Stimulated activated CD4-positive, alpha-beta T cell treated with anti-CD3 and anti-CD28 coated beads, Interleukin-2, amount 100 ng/mL, for 24 hours (primary cell): Measurements from ENCODE around the gene PCYT2.
"Not testable (repeated sequence)": the region's sequence is repeated elsewhere in the genome, so short reads cannot be mapped to it uniquely, and the experiment has no call there.

Source experiments
- DNase-seq, 2 donors: peaks; one replicate each; pipeline ENCODE4 v3.0.0-alpha.2; 2020

The PCYT2 gene

GRCh38 chr17:81926451-81927151, 15.4 kb upstream of the PCYT2 start:
- DNase-seq, result peak; percentile 73

GRCh38 chr17:81925860-81926450, 14.8 kb upstream of the PCYT2 start:
- no peak for DNase-seq

GRCh38 chr17:81924557-81925532, 13.6 kb upstream of the PCYT2 start:
- DNase-seq, result no peak

- no peak for DNase-seq
Observed at GRCh38 chr17:81923302-81924260, 12.4 kb upstream of the PCYT2 start.

GRCh38 chr17:81922566-81923301, 11.5 kb upstream of the PCYT2 start:
- DNase-seq, result no peak

GRCh38 chr17:81921996-81922565, 10.9 kb upstream of the PCYT2 start:
- no peak for DNase-seq

GRCh38 chr17:81921537-81921862, 10.3 kb upstream of the PCYT2 start:
- no peak for DNase-seq

GRCh38 chr17:81920612-81921536, 9.7 kb upstream of the PCYT2 start:
- no peak for DNase-seq

- no peak for DNase-seq
Observed at GRCh38 chr17:81918832-81919545, 7.8 kb upstream of the PCYT2 start.

- not testable (repeated sequence) for DNase-seq
Observed at GRCh38 chr17:81918333-81918669, 7.1 kb upstream of the PCYT2 start.

- peak; percentile 78 to 80 for DNase-seq
Observed at GRCh38 chr17:81917565-81918332, 6.5 kb upstream of the PCYT2 start, which contains the start of gene SIRT7. Gene SIRT7 (minus strand): TSS chr17:81918176. CDS start chr17:81918131, 45 bp downstream.

- no peak for DNase-seq
Observed at GRCh38 chr17:81916234-81917001, 5.2 kb upstream of the PCYT2 start.

GRCh38 chr17:81915331-81915730, 4.1 kb upstream of the PCYT2 start:
- no peak for DNase-seq

GRCh38 chr17:81914103-81914850, 3.1 kb upstream of the PCYT2 start:
- no peak for DNase-seq

- DNase-seq, result no peak
Observed at GRCh38 chr17:81913394-81914102, 2.3 kb upstream of the PCYT2 start.
